ENCODE data around the gene WNT1. TPM values are rescaled to one million over a fixed set of nuclear protein-coding genes. Genes with fewer than 3 reads are reported as not detected.

The WNT1 gene
- total and polyA plus RNA-seq, 7 donors = not detected

- no peak for ATAC-seq
- WGBS, 3 donors = 82 to 89% (median 83%) methylated on average over 4 of the region's 4 CpGs
- no peak overlapping the region for H3K4me3 ChIP-seq
- no peaks in the 10 kb centered on the region for H3K27me3 ChIP-seq (ENCODE audit: insufficient read depth in 3 of 3, low read length in 2 of 3)
- DNase-seq = no peak
- peaks cover 11 to 100% of the 10 kb centered on the region in 2 donors for H3K36me3 ChIP-seq (ENCODE audit: insufficient read depth in 1 of 2, low read depth in 1 of 2)
- H3K27ac ChIP-seq = no peak overlapping the region
- TF ChIP-seq CTCF (IDR thresholded peaks at IDR 0.05) = no peak
- H3K4me1 ChIP-seq = no peaks in the 10 kb centered on the region
- intact Hi-C loops (cut with DNase I) = no loop called here
- H3K9me3 ChIP-seq = no peaks in the 10 kb centered on the region
Observed at GRCh38 chr12:49025463-49025862, 47.3 kb downstream of the WNT1 start.

GRCh38 chr12:49026101-49026500, 48.0 kb downstream of the WNT1 start:
- no peaks in the 10 kb centered on the region for H3K9me3 ChIP-seq
- ATAC-seq = no peak

GRCh38 chr12:49026678-49027480, 48.8 kb downstream of the WNT1 start:
- peak in 1 of 2 donors; percentile 51 for DNase-seq
- TF ChIP-seq CTCF (IDR thresholded peaks at IDR 0.05) = no peak
- intact Hi-C loops (cut with DNase I) = loop anchor here in 1 of 2 donors (2.0 kb wide), 1 partner anchor 20 kb away; no protein-coding TSS in a partner anchor
- Histone ChIP-seq H3K27me3 (ENCODE audit: insufficient read depth in 3 of 3, low read length in 2 of 3) (no peaks in the 10 kb centered on the region), H3K27ac (no peak overlapping the region), H3K9me3 (no peaks in the 10 kb centered on the region), H3K36me3 (ENCODE audit: insufficient read depth in 1 of 2, low read depth in 1 of 2) (peaks cover 6 to 100% of the 10 kb centered on the region in 2 donors), H3K4me1 (no peaks in the 10 kb centered on the region), H3K4me3 (no peak overlapping the region)
- no peak for ATAC-seq
- WGBS, 3 donors = 91 to 96% (median 95%) methylated on average over 25 to 26 of the region's 26 CpGs

More at GRCh38 chr12:49026101-49026500, 48.0 kb downstream of the WNT1 start:
- intact Hi-C loops (cut with DNase I) = loop anchor here in 1 of 2 donors (2.0 kb wide), 1 partner anchor 21 kb away; no protein-coding TSS in a partner anchor
- Histone ChIP-seq H3K4me1 (no peaks in the 10 kb centered on the region), H3K36me3 (ENCODE audit: insufficient read depth in 1 of 2, low read depth in 1 of 2) (peaks cover 11 to 100% of the 10 kb centered on the region in 2 donors), H3K27me3 (ENCODE audit: insufficient read depth in 3 of 3, low read length in 2 of 3) (no peaks in the 10 kb centered on the region), H3K27ac (no peak overlapping the region), H3K4me3 (no peak overlapping the region)
- 85 to 92% (median 87%) methylated on average over 21 of the region's 21 CpGs for WGBS, 3 donors
- TF ChIP-seq CTCF (IDR thresholded peaks at IDR 0.05) = no peak
- DNase-seq = no peak

- no peak for DNase-seq
- no peaks in the 10 kb centered on the region for H3K4me1 ChIP-seq
- no peaks in the 10 kb centered on the region for H3K27me3 ChIP-seq (ENCODE audit: insufficient read depth in 3 of 3, low read length in 2 of 3)
- WGBS, 3 donors = 88 to 96% (median 94%) methylated on average over 9 of the region's 9 CpGs
- ATAC-seq = no peak
- no peaks in the 10 kb centered on the region for H3K9me3 ChIP-seq
- intact Hi-C loops (cut with DNase I) = loop anchor here in 1 of 2 donors (2.0 kb wide), 1 partner anchor 19 kb away; no protein-coding TSS in a partner anchor
- TF ChIP-seq CTCF (IDR thresholded peaks at IDR 0.05) = no peak
- no peak overlapping the region for H3K4me3 ChIP-seq
- H3K36me3 ChIP-seq (ENCODE audit: insufficient read depth in 1 of 2, low read depth in 1 of 2) = peaks cover 6 to 100% of the 10 kb centered on the region in 2 donors
- no peak overlapping the region for H3K27ac ChIP-seq
Observed at GRCh38 chr12:49027846-49028555, 49.9 kb downstream of the WNT1 start.
